GM18868 (cell line): Measurements from ENCODE around the gene TSSK6.

Experiments
- ATAC-seq: cut with Tn5 transposase; IDR thresholded peaks from one replicate; pipeline ENCODE4 v1.9.1; 2021; ENCODE audit warnings: mild to moderate bottlenecking, moderate library complexity; ENCODE audit not compliant: unreplicated experiment

TSSK6 gene

DNA sequence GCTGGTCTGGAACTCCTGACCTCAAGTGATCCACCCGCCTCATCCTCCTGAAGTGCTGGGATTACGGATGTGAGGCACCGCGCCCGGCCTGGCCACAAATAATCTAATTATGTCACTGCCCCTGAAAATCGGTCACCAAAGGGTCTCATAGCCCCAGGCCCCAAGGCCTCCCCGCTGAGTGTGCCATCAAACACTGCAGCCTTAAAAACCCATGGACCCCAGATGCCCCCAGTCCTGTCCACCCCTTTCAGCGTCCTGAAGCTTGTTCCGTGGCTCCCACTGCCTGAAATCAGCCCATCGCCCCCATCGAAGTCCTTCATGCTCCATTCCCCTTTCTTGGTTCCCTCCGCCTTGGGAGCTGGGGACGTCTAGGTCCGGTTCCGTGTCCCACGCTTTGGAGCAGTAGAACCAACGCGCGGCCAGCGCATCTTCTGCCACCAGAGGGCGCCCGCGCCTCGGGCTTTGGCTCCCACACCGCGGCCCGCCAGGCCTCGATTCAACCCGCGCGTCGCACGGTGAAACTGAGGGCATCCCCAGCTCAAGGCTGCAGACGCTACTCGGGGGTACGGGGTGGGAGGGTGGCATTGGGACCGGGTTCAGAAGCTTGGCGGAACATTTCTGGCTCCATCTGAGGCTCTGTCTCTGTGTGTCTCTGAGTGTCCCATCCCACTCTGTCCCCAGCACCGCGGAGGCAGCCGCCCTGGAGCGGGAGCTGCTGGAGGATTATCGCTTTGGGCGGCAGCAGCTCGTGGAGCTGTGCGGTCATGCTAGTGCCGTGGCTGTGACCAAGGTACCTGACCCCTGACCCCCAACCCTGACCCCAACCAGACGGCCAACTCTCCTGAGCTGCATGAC lies 16.8 kb upstream of the TSSK6 start:
- ATAC-seq = peak; percentile 61

DNA sequence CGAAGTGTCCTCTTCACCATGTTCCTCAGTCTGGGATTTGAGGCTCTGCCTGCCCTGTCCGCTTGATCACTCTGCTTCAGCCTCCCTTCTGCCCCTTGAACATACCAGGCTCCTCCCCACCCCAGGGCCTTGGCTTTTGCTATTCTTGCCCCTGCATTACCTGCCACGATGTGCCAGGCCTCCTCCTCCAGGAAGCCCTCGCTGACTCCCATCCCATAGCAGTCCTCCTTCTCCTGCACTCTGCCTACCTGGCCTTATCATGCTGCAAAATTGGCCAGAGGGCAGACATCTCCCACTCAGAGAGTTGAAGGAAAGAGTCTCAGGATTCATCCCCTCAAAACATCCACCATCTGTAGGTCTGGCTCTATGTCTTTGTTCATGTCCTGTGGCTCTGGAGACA lies 15.5 kb upstream of the TSSK6 start:
- ATAC-seq = no peak

DNA sequence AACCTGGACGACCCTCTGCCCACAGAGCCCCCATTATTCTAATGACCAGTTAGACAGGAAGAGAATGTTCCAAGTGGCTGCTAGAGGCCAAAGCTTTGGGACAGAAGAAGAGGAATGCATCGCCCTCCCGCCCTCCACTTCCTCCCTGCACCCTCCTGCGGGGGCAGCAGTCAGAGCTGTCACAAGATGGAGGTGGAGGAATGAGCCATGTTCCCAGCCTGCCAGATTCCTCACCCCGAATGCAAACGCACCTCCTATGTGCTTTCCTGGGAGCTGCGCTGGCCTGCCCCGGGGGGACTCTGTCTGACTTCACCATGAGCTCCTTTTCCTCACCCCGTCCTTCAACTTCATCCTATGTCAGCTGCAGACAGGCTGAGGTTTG lies 15.1 kb upstream of the TSSK6 start:
- ATAC-seq = no peak

DNA sequence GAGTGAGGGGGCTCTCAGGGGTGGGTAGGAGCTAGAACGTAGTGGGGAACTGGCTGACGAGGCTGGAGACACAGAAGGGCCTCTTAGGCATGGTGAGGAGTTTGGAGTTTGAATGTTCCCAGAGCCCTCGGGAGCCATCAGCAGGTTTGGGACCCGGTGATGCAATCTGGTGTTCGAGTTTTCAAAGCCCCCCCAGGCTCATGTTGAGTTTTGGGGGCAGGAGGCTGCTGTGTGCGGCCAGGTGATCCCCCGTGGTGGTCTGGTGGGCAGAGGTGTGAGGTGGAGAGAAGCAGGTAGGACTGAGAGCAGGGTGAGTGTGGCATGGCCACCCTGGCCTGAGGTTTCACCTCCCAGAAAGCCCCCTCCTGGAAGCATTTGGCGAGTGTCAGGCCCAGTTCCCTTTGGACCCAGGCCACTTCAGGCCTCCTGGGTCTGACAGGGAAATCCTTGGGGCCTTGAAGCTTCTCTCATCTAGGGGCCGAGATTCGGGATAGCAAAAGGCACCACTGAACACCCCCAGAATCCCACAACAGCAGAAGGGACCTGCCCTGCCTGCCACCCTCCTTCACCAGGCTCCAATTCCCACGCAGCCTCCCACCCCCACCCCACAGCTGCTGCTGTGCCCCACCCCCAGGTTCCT lies 14.6 kb upstream of the TSSK6 start:
- no peak for ATAC-seq

DNA sequence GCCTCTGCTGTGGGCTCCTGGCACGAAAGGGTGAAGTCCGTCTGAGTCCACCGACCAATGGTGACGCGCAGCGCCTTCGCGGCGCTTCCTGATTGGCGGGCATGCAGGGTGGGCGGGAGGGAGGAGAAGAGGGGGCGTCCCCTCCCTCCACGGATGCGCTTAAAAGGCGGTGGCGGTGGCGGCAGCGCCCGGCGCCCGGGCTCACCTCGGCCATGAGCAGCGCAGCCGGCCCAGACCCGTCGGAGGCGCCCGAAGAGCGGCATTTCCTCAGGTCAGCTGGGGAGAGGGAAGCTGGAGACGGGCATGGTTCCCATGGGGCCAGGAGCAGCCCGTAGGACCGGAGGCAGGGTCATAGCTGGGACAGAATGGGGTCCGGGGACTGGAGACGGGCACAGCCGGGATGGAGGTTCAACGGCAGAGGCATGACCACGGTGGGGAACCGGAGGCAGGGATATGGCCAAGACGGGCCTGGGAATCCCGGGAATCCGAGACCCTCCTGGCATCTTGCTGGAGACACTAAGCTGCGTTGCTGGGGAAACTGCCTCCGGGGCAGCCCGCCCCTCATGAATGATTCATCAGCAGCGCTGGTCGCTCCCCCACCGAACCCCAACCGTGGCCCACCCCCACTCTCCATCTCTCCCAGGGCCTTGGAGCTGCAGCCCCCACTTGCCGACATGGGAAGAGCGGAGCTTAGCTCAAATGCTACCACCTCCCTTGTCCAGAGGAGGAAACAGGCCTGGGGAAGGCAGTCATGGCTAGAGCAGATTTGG lies 13.6 kb upstream of the TSSK6 start, which contains the start of gene YJEFN3:
YJEFN3 (plus strand) TSS at position 191 of the 770 bp plus-strand sequence; CDS start at position 213, 22 bp downstream.
- no peak for ATAC-seq

DNA sequence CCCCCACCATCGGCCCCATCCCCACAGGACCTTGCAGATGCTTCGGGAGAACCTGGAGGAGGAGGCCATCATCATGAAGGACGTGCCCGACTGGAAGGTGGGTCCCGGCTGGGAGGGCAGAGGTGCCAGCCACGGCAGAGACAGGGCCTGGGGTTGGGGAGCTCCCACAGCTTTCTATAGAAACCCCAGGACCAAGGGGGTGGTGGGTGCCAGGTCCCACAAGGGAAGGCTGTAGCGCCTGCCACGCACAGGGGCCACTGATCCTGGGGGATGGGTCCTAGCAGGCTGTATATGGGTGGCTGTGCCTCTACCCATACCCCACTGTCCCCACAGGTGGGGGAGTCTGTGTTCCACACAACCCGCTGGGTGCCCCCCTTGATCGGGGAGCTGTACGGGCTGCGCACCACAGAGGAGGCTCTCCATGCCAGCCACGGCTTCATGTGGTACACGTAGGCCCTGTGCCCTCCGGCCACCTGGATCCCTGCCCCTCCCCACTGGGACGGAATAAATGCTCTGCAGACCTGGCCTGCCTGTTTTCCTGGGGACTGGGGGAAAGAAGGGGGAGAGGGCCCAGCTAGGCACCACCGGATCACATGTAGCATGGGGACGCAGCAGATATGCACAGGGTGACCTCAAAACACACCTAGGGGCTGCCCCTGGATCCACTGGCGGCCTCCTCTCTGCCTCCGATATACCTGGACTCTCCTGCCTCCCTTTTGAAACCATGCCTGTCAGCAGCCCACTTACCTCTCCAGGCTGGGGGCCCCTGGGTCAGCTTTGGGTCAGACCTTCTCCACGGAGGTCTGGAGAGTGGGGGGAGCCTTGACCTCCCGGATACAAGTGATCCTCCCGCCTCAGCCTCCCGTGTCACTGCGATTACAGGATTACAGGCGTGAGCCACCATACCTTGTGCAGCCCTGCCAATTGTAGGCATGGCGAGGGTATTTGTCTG lies 12.6 kb upstream of the TSSK6 start:
- no peak for ATAC-seq

DNA sequence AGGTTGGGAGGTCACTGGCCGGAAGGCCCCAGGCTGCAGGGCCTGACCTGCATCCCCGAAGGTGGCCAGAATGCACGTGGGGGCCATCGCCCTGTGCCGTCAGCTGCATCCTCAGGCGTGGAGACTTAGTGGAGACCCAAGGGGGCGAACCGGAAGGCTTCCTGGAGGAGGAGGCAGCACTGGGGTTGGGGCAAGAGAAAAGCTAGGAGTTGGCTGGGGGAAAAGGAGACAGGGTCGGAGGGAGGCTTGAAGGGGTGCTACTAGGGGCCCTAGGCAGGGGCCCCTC lies 12.0 kb upstream of the TSSK6 start:
- ATAC-seq = no peak

DNA sequence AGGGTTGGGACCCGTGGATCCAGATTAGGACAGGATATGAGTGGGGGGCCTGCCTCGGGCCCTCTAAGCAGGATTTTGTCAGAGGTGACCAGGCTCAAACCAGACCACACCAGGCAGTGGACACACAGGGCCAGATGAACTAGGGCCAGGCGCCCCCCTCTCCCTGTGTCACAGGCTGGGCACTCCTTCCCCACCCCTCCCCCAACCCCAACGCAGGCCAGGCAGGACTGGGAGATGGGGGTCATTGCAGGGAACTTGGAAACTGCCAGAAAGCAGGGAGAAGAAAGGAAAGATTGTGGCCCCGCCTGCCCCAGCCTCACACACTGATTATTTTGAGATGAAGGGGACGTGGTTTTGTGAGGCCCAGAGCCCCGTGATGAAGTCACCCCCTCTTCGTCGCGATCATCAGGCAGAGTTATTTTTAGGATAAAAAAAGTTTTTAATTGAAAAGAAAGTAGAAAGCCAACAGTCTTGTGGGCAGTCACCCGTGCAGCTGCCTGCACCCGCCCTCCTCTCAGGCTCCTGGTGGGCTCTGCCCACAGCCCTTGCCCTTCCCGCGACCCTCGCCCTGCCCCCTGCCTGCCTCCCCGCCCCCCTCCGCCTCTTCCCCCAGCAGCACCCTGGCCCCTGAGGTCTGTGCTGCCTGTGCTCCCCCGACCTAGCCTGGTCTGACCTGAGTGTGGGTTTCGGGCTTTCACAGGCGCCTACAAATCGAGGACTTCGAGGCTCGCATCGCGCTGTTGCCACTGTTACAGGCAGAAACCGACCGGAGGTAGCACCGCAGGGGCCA lies 11.4 kb upstream of the TSSK6 start:
- ATAC-seq = no peak

DNA sequence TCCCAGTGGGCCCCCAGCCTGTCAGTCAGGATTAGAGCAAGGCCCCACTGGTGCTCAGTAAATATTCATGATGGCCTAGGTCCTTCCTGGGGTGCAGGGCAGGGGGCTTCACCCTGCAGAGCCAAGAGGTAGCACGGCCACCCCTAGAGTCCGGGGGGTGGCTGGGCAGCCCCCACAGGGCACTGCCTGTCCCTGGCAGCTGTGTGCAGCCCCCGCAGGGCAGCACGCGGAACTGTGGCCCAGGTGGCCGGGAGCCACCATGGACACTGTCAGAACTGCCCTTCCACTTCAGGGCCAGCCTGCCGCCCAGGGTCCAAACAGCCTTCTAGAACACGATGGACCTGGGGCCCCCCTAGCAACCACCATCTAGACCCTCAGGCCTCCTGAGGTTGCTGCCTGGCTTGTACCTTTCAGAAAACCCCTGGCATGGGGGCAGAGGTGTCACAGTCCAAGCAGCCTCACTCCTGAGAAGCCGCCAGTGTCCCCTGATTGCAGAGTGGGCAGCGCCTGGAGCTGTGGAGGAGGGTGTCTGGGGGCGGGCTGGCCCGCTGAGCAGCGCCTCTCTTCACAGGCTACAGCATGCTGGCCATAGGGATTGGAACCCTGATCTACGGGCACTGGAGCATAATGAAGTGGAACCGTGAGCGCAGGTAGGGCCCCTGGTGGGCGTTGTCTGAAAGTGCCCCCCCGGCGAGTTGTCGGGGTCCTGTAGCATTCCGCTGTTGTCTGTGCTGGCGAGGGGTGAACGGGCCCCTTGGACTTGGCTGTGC lies 10.4 kb upstream of the TSSK6 start:
- ATAC-seq = no peak

DNA sequence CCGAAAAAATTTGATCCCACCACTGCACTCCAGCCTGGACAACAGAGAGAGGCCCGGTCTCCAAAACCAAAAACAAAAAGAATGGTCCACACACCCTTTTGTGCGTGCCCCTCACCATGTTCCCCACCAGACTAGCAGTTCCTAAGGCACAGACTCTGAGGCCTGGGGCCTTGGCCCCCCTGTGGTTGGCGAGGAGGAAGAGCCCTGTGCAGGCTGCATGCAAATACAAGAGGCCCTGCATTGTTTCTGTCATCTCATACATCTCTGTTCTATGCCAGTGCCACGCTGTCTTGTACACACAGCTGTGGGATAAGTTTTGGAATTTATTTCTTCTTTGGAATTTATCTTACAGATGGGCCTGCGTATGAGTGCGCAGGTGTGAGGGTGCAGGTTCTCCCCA lies 8.7 kb upstream of the TSSK6 start:
- no peak for ATAC-seq

DNA sequence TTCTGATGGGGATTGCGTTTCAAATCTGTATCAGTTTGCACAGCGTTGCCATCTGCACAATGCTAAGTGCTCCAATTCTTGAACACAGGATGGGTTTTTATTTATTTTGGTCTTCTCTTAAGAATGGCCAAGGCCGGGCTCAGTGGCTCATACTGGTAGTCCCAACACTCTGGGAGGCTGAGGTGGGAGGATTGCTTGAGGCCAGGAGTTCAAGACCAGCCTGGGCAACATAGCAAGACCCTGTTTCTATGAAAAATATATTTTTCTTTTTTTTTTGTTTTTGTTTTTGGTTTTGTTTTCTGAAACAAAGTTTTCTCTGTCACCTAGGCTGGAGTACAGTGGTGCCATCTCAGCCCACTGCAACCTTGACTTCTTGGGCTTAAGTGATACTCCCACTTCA lies 7.8 kb upstream of the TSSK6 start:
- ATAC-seq = no peak

DNA sequence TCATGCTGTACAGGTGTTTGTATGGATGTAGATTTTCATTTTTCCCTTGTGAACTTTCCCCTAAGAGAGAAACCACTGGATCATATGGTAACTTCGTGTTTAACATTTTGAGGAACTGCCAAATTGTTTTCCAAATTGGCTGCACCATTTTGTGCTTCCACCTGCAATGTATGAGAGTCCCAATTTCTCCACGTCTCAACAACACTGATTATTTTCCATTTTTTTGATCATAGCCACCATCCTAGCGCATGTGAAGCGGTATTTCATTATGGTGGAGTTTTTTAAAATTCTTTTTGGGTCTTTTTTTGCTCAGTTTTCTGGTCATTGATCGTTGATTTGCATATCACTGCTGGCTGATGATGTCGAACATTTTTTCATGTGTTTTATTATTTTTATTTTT lies 5.6 kb upstream of the TSSK6 start:
- no peak for ATAC-seq

DNA sequence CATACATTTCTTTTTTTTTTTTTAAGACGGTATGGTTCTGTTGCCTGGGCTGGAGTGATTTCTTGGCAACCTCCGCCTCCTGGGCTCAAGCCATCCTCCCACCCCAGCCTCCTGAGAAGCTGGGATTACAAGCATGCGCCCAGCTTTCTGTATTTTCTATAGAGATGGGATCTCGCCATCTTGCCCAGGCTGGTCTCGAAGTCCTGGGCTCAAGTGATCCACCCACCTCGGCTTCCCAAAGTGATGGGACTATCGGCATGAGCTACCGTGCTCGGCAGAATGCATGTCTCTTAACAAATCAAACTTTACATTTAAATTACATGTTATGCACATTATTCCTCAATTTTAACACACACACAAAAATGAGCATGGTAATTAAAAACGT lies 1.9 kb upstream of the TSSK6 start:
- no peak for ATAC-seq

DNA sequence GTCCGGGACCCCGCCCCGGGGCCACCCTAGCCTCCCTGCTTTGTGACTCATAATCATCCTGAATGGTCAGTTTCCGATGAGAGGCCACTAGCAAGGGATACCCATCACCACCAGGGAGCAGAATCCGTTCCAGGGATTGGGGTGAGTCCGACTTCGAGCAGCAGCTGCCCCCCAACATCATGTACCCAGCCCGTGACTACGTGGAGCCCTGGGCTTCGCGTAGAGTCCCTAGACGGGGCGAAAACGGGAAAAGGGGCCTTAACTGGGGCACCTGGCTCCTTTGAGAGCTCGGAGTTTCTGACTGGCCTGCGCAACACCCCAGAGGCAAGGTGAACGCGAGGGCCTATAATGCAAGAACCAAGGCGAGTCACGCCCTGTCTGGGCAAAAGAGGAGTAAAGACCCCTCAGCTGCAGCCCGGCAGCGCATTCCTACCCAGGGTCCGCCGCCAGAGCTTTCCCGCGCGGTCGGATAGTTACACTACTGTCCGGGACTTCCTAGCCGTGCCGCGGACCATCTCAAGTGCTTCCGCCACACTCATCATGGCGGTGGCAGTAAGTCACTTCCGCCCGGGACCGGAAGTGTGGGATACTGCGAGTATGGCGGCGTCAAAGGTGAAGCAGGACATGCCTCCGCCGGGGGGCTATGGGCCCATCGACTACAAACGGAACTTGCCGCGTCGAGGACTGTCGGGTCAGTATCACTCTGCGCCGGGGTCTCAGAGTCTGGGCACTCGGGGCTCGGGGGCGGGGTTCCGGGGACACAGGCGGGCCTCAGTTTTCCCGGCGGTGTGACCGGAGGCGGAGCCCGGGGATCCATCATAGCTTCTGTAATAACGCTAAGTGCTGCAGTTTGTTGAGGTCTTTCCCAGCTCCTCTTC lies 533 bp upstream of the TSSK6 start, which contains the start of gene NDUFA13:
NDUFA13 (plus strand) TSS at position 584 of the 878 bp plus-strand sequence; CDS start at position 598, 14 bp downstream.
- peak; percentile 93 for ATAC-seq

DNA sequence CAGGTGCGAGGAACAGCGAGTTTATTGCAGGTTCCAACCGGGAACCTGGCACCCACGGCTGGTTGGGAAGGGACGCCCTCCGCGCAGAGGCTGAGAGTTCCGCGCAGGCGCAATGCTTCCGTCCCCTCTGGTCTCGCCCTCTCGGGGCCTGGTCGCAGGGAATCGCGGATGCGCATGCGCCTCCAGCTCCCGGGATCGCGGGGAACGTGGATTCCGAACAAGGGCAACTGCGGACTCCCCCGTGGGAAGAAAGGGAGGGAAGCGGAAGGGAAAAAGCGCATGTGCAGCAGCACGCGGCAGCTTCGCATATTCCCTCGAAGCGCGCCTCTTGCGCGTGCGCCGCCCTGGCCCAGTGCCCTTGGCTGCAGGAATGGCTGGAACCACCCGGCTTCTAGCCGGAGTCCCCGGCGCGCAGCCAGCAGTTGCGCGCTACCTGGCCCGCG lies 1.1 kb downstream of the TSSK6 start:
- no peak for ATAC-seq

DNA sequence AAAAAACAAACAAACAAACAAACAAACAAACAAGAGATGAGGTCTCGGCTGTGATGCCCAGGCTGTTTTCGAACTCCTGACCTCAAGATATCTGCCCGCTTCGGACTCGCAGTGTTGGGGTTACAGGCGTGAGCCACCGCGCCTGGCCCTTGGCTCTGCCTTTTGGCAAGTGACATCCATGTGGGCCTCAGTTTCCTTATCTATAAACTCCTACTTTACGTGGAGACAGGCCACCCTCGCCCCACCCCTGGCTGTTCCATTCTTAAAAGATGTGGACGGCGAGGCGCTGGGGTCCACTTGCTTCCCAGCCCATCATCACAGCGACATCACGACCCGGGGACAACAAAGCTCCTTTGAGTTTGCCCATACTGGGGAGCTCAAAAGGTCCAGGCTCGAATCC lies 1.7 kb downstream of the TSSK6 start:
- ATAC-seq = no peak

DNA sequence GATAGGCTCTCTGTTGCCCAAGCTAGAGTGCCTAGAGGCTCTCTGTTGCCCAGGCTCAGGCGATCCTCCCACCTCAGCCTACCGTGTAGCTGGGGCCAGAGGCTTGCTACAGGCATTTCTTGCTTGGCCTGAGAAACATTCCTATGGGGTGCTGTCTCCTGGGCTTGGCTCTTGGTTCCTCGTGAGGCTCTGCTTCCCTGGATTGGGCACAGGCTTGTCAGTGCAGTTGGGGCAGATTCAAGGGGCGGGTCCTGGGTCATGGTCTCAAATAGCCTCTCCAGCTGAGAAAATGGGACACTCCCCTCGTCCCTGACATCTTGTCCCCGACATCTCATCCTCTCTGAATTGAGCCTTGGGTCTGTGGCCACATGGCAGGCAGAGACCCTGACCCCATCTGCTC lies 4.9 kb downstream of the TSSK6 start:
- no peak for ATAC-seq

DNA sequence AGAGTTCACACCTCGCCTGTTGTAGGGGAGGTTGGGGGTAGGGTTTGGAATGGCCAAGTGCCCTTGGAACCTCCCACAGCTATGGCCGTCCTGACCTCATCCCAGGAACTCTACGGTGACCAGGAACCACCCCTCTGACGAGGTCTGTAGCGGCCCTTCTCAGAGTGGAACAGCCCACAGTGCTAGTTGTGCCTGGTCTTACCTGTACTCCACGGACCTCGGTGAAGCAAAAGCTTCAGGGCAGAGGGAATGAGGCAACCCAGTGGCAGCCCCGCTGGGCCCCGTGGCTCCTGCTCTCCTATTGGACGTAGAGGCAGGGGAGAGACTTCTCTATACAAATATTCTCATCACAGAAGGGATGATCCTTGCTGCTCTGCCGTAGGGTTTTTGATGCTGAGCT lies 7.1 kb downstream of the TSSK6 start:
- no peak for ATAC-seq
